22Rv1 (cell line): Measurements from ENCODE around the gene CLCN2.

Source experiments
- H3K27ac ChIP-seq: fragments of 450-650 bp; 2 replicates; pipeline ENCODE4 v1.5.1; 2017
- ZFX ChIP-seq: fragments of 450-650 bp; IDR thresholded peaks from 2 replicates; pipeline ENCODE4 v1.6.1; 2017; ENCODE audit warnings: antibody characterized with exemption, borderline replicate concordance
- TF ChIP-seq, protein P1 (sequence below): fragments of 450-650 bp; IDR thresholded peaks from 2 replicates; pipeline ENCODE4 v1.5.1; 2017; ENCODE audit warnings: mild to moderate bottlenecking

CLCN2 gene

DNA sequence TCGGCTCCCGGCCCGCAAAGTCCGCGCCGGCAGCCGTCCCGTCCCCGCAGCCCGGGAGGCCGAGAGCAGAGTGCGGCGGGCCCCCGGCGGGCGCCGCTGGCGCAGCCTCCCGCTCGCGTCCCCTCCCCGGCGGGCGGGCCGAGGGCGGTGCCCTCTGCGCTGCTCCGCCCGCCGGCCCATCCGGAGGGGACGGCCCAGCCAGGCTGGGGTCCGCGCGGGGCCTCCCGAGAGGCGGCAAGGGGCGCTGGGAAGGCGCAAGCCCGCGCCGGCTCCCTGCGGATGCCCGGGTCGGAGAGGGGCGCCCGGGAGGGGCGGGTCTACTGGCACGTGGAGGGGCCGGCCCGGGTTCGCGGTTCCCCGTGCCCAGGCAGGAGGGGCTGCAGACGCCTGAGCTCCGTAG lies at the start of gene CLCN2, which contains the start of gene POLR2H:
TSS of gene CLCN2 (minus strand) at position 74 of the 400 bp plus-strand sequence. CDS start 126 bp downstream, outside the sequence.
TSS of gene POLR2H (plus strand) at position 179 of the 400 bp plus-strand sequence. CDS start 1,783 bp downstream, outside the sequence.
- TF ChIP-seq, protein P1, sequence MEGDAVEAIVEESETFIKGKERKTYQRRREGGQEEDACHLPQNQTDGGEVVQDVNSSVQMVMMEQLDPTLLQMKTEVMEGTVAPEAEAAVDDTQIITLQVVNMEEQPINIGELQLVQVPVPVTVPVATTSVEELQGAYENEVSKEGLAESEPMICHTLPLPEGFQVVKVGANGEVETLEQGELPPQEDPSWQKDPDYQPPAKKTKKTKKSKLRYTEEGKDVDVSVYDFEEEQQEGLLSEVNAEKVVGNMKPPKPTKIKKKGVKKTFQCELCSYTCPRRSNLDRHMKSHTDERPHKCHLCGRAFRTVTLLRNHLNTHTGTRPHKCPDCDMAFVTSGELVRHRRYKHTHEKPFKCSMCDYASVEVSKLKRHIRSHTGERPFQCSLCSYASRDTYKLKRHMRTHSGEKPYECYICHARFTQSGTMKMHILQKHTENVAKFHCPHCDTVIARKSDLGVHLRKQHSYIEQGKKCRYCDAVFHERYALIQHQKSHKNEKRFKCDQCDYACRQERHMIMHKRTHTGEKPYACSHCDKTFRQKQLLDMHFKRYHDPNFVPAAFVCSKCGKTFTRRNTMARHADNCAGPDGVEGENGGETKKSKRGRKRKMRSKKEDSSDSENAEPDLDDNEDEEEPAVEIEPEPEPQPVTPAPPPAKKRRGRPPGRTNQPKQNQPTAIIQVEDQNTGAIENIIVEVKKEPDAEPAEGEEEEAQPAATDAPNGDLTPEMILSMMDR, result no peak
- no peak for TF ChIP-seq ZFX

DNA sequence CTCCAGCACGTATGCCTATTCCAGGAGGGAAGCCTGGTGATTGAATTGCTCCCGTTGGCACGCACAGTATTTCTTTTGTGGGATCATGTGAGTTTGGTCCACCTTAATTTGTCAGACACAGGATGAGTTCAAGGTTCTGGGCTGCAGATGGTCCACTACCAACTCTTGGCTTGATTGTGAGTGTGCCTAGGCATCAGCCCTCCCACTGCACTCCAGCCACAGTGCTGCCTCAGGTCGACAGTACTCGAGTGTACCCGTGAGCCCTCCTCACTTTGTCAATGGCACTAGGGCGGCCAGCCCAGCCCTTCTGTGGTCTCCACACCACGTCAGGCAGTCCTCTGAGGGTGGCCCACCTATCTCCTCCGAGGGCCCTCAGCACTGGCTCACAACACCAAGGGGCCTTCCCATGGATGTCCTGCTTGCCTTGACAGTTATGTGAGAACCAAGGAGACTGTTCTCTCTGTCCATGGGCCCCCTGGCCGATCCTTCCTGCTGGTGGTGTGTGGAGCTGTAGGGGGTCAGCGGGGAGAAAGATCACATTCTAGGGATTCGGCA lies 48.6 kb upstream of the CLCN2 start:
- TF ChIP-seq ZFX, result no peak
- TF ChIP-seq, protein P1, result no peak
- no peak overlapping the region for H3K27ac ChIP-seq

More for the DNA sequence above, at the start of gene CLCN2, which contains the start of gene POLR2H:
- peak within 1 kb of the TSS; percentile 99 for H3K27ac ChIP-seq

DNA sequence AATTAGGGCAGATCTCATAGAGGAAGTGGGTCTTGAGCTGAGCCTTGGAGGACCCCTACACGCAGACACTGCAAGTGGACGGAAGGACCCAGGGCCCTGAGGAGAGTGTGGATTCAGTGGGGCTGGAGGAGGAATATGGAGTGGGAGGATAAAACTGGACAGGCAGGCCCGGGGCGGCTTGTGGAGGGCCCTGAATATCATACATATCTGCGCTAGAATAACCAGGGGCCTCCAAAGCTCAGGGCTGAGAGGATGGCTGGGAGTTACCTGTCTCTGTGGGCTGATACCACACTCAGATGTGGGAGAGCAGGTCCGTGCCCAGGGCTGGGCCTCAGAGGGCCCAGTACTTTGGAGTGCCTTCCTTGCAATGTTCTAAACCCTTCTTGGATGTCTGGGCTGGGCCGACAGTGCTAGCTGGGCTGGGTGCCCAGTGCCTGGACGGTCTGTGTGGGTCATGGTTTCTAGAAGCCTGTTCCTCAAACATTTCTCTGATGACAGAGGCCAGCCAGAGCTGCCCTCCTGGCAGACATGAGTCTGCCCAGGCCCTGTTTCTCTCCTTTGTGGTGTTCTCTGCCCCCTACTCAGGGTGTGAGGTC lies 48.0 kb upstream of the CLCN2 start:
- TF ChIP-seq, protein P1, result no peak
- TF ChIP-seq ZFX, result no peak
- no peak overlapping the region for H3K27ac ChIP-seq

DNA sequence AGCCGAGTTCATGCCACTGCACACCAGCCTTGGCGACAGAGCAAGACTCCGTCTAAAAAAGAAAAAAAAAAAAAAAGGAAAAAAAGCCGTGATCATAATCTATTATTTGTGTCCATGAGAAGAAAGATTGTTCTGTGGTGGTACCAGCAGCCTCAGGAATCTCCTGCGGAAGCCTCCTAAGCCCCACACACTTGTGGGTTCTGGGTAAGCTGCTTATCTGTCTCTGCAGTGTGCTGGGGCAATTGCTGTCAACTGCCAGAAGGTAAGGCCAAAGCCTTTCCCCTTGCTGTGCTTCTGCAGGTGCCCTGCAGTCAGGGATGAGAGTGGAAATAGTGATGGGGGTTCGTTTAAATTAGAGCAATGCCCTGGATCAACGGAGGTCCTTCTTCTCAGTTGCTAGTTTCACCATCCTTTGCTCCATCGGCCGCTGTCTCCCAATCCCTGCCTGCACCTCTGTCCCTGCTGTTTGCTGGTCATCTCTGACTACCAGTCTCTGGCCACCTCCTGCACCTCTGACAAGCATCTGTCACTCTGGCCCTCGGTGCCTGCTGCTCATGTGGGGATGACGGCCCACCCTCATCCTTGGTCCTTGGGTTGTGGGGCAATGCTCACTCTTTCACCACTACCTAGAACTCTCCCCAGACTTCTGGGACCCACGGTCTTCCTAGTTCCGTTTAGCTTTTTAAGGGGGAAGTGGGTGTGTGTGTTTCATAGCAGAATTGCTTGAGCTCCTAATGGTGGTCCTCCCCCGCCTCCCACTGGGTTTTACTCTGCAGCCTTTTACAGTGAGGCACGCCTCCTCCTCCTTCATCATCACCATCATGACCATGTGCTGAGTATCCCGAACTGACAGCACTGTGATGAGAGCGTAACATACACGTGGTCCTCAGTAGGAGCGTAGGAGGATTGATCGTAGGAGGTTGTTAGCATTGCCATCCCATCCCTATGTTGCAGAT lies 43.9 kb upstream of the CLCN2 start:
- no peak for TF ChIP-seq ZFX
- TF ChIP-seq, protein P1, result no peak
- H3K27ac ChIP-seq, result no peak overlapping the region

DNA sequence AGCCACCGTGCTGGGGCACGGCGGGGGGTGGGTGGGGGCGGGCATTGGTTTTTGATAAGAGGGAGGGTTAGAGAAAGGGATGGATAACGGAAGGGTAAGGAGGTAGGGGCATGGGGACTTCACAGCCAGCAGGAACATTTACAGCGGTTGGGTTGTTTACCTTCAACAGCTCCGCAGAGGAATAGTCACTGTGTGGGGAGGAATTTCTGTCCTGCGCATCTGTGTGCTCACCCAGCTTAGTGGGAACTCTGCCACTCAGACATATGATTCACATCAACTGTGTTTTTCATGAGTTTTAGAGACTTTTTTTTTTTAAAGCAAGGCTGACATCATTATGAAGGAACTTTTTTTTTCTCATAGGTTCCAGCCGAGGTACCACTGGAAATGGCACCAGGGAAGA lies 38.0 kb upstream of the CLCN2 start:
- no peak overlapping the region for H3K27ac ChIP-seq
- no peak for TF ChIP-seq ZFX
- TF ChIP-seq, protein P1, result no peak

DNA sequence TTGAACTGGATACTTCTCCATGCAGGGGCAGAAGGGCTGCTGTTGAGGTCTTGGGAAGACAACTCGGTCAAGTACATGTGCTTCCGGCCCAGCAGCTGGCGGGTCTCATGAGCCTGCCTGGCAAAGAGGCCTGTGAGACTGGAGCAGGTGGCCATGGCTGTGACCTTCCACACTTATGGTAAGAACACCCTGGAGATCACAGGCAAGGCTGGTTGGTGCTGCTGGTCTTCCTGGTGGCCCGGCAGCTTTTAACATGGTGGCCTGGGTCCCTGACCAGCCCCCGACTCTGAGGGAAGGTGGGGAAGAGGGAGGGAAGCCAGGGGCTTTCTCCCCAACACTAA lies 33.9 kb upstream of the CLCN2 start:
- H3K27ac ChIP-seq, result no peak overlapping the region
- TF ChIP-seq, protein P1, result no peak
- TF ChIP-seq ZFX, result no peak
